ENCODE measurements around the gene ZCCHC14. TPM values are rescaled to one million over a fixed set of nuclear protein-coding genes. Genes with fewer than 3 reads are reported as not detected.

The ZCCHC14 gene
- total and polyA plus RNA-seq, 2 of the 8 experiments (the other 6 are each of a cell fraction or from before 2014, with no cell fraction given) = 8.2 to 28.2 TPM

DNA sequence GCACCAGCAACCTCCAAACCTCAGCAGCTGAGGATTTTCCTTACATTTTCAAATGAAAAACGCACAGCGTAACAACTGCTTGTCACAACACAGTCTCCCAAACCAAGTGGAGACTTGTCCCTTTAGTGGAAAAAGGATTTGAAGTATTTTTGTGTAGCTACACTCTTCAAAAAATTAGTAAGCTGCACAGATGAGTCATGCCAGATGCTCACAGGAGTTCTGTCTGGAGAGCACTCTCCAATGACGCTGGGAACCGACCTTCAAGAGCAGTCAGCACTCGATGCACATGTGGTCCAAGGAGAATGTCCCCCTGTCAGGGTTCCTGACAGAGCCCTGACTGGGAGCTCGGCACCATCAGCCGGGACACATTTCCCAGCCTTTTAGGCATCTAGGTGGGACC, 60.9 kb downstream of the ZCCHC14 start:
- WGBS, 2 experiments (ENCODE audit: extremely low coverage in 1 of 2, insufficient coverage in 1 of 2, insufficient read length in 1 of 2, insufficient replicate concordance in 2 of 2, low coverage in 1 of 2, low lambda C conversion rate in 2 of 2, missing lambda C conversion rate in 1 of 2) = 93% methylated on average over 7 of the region's 7 CpGs; no CpG with 5 or more reads in 1 of the 2 experiments
- Histone ChIP-seq H3K27me3 (replicated peaks in 1 of 4; ENCODE audit: control insufficient read depth in 3 of 4, extremely low read depth in 1 of 4, insufficient read depth in 3 of 4, low read length in 3 of 4) (no peaks in the 10 kb centered on the region), H3K9ac (replicated peaks in 1 of 4; ENCODE audit: extremely low read depth in 1 of 4, low read depth in 3 of 4, low read length in 3 of 4) (no peak overlapping the region), H3K4me1 (replicated peaks in 1 of 4; ENCODE audit: control insufficient read depth in 3 of 4, insufficient read depth in 4 of 4, low read length in 3 of 4) (peaks cover 0 to 12% (median 3%) of the 10 kb centered on the region in 4 experiments; a peak in 6 of 7 replicates), H3K9me3 (ENCODE audit: insufficient read depth in 2 of 2, low read depth in 1 of 2, low read length in 1 of 2) (no peaks in the 10 kb centered on the region), H4K8ac (ENCODE audit: extremely low read depth, insufficient read depth, low read length) (no peak overlapping the region), H2AFZ (ENCODE audit: low read length) (no peak overlapping the region), H3K23ac (ENCODE audit: insufficient read length) (no peak overlapping the region), H2BK20ac (ENCODE audit: low read length) (no peak overlapping the region), H4K5ac (ENCODE audit: insufficient read length, low read depth, low read length) (no peak overlapping the region), H3K27ac (ENCODE audit: low read depth, low read length) (no peak overlapping the region), H2BK12ac (ENCODE audit: low read depth, low read length) (no peak overlapping the region), H3K36me3 (ENCODE audit: control insufficient read depth in 2 of 4, insufficient read depth in 4 of 4, low read length in 3 of 4) (peaks cover 0 to 3% (median 0%) of the 10 kb centered on the region in 4 experiments; a peak in 2 of 8 replicates), H2BK5ac (ENCODE audit: low read depth, low read length) (no peak overlapping the region), H3K14ac (ENCODE audit: insufficient read length) (no peak overlapping the region), H3K79me2 (ENCODE audit: control insufficient read depth in 1 of 2, insufficient read depth in 2 of 2, low read length in 2 of 2) (no peaks in the 10 kb centered on the region; a peak in 1 of 4 replicates), H3K4me2 (ENCODE audit: insufficient read depth in 1 of 2, low read depth in 2 of 2, low read length in 2 of 2) (no peak overlapping the region), H3K23me2 (ENCODE audit: low read depth, low read length) (no peaks in the 10 kb centered on the region), H3K79me1 (ENCODE audit: low read depth, low read length) (peaks cover 3% of the 10 kb centered on the region; the same call in 1 of the 2 replicates), H3K4me3 (ENCODE audit: extremely low read depth in 1 of 4, insufficient read depth in 2 of 4, low read depth in 3 of 4, low read length in 4 of 4) (no peak overlapping the region), H3K18ac (ENCODE audit: extremely low read depth, low read length) (no peak overlapping the region), H4K91ac (replicated peaks; ENCODE audit: insufficient read length, low read length) (no peak overlapping the region), H3K56ac (replicated peaks; ENCODE audit: insufficient read length, low read depth, low read length) (no peak overlapping the region), H4K20me1 (replicated peaks in 1 of 2; ENCODE audit: control insufficient read depth in 1 of 2, insufficient read depth in 2 of 2, low read length in 2 of 2) (peaks cover under 1 to 3% of the 10 kb centered on the region in 2 experiments), H2AK5ac (ENCODE audit: low read depth, low read length) (no peak overlapping the region), H2BK120ac (replicated peaks; ENCODE audit: low read depth, low read length) (no peak overlapping the region), H2BK15ac (ENCODE audit: low read length) (no peak overlapping the region), H3K4ac (replicated peaks; ENCODE audit: insufficient read length, low read depth, low read length) (no peak overlapping the region)
- FAIRE-seq (no peak), DNase-seq (ENCODE audit: low read depth in 1 of 2, low spot score in 2 of 2) (no peak)
- POLR2A ChIA-PET (ENCODE audit: partially characterized antibody) = no interaction called here
- TF ChIP-seq TAF7 (optimal IDR thresholded peaks at IDR 0.05; ENCODE audit: borderline replicate concordance, low read depth, low read length) = no peak
- TF ChIP-seq SIX5 (IDR thresholded peaks at IDR 0.05; ENCODE audit: low read depth, low read length) = no peak
- no peak for TF ChIP-seq JUND (IDR thresholded peaks at IDR 0.05; ENCODE audit: low read length)
- TF ChIP-seq SIN3A (conservative IDR thresholded peaks at IDR 0.05 in 1 of 2, IDR thresholded peaks at IDR 0.05 in 1 of 2; ENCODE audit: low read depth in 1 of 2, low read length in 2 of 2) = no peak
- CTCF ChIA-PET (ENCODE audit: partially characterized antibody) = interaction anchor here (0.6 to 2.0 kb wide), 5 partner anchors 11 to 266 kb away, joined by 3 to 5 read pairs (median 3); no protein-coding TSS in a partner anchor
